GM06990 (cell line): ENCODE measurements around the gene BSG.
"Not testable (repeated sequence)": the region's sequence is repeated elsewhere in the genome, so short reads cannot be mapped to it uniquely, and the experiment has no call there.

Source experiments
- DNase-seq: peaks from one replicate; pipeline ENCODE4 v3.0.0-alpha.2; 2011; ENCODE audit not compliant: insufficient read length; ENCODE audit errors: extremely low read depth
- H3K27me3 ChIP-seq: replicated peaks from 2 replicates; pipeline ENCODE4 v1.6.0; 2011; ENCODE audit warnings: low read length; ENCODE audit not compliant: control insufficient read depth, insufficient read depth
- H3K36me3 ChIP-seq: 2 replicates; pipeline ENCODE4 v1.5.1; 2011; ENCODE audit warnings: low read length; ENCODE audit not compliant: control insufficient read depth, insufficient read depth
- H3K4me3 ChIP-seq: replicated peaks from 2 replicates; pipeline ENCODE4 v1.5.1; 2011; ENCODE audit warnings: low read depth, mild to moderate bottlenecking, control low read depth, low read length
- CTCF ChIP-seq: IDR thresholded peaks from 2 replicates; pipeline ENCODE4 v1.5.1; 2011; ENCODE audit warnings: low read length, control low read depth, mild to moderate bottlenecking, inconsistent platforms; ENCODE audit not compliant: insufficient read depth, poor library complexity, severe bottlenecking

Gene BSG

GRCh38 chr19:617551-618246 lies 45.3 kb downstream of the BSG start:
- TF ChIP-seq CTCF = no peak
- Histone ChIP-seq H3K36me3 (peaks cover 19% of the 10 kb centered on the region), H3K27me3 (no peaks in the 10 kb centered on the region), H3K4me3 (no peak overlapping the region)
- DNase-seq = no peak

- no peak for DNase-seq
- Histone ChIP-seq H3K4me3 (no peak overlapping the region), H3K27me3 (no peaks in the 10 kb centered on the region), H3K36me3 (peaks cover 19% of the 10 kb centered on the region)
- TF ChIP-seq CTCF = no peak
Observed at GRCh38 chr19:618247-618619, 45.8 kb downstream of the BSG start.

- TF ChIP-seq CTCF = no peak
- Histone ChIP-seq H3K27me3 (no peaks in the 10 kb centered on the region), H3K4me3 (no peak overlapping the region), H3K36me3 (peaks cover 21% of the 10 kb centered on the region)
- DNase-seq = no peak
Observed at GRCh38 chr19:618674-619285, 46.4 kb downstream of the BSG start.

- H3K27me3 ChIP-seq = no peaks in the 10 kb centered on the region
- H3K4me3 ChIP-seq = no peak overlapping the region
- H3K36me3 ChIP-seq = peaks cover 21% of the 10 kb centered on the region
- DNase-seq = no peak
- no peak for TF ChIP-seq CTCF
Observed at GRCh38 chr19:619286-620002, 47.0 kb downstream of the BSG start.

GRCh38 chr19:620166-620862 lies 47.9 kb downstream of the BSG start:
- DNase-seq = no peak
- TF ChIP-seq CTCF = no peak
- Histone ChIP-seq H3K27me3 (no peaks in the 10 kb centered on the region), H3K36me3 (peaks cover 23% of the 10 kb centered on the region), H3K4me3 (no peak overlapping the region)

GRCh38 chr19:621191-621590 lies 48.8 kb downstream of the BSG start:
- H3K36me3 ChIP-seq = peaks cover 23% of the 10 kb centered on the region
- not testable (repeated sequence) for DNase-seq, H3K4me3 ChIP-seq, H3K27me3 ChIP-seq
